Endometrial microvascular endothelial cells (primary cell): ENCODE measurements around the gene IGF1R. TPM values are rescaled to one million over a fixed set of nuclear protein-coding genes. Genes with fewer than 3 reads are reported as not detected.
"Not testable (repeated sequence)": the region's sequence is repeated elsewhere in the genome, so short reads cannot be mapped to it uniquely, and the experiment has no call there.

Source experiments
- in situ Hi-C: cut with HindIII; loops from 2 replicates; pipeline ENCODE4 v1.10.0; 2017; ENCODE audit warnings: low sequenced_read_pairs, low pct_unique_long_range_greater_than_20kb; ENCODE audit errors: inconsistent ontology term
- total RNA-seq: library from RNA; depleted of rRNA; stranded (reverse); fragments of >200 nt; gene quantifications from one replicate; pipeline ENCODE4 v1.2.3, GENCODE V29; 2015; ENCODE audit errors: inconsistent ontology term

IGF1R gene
- total RNA-seq, 1 donor from 2014 or later = 28.8 TPM

DNA sequence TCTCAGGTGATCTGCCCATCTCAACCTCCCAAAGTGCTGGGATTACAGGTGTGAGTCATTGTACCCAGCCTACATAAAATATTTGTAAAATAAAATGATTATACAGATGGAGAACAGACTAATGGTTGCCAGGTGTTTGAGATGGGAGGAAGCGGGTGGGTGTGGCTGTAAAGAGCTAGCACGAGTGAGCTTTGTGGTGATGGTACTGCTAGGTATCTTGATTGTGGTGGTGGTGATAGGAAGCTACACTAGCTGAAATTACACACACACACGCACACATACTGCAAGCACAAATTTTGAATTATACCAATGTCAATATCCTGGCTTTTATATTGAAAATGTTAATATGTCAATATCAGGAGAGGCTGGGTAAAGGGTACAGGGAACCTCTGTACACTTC is 353.9 kb downstream of the IGF1R start:
- in situ Hi-C loops = no loop called here

- in situ Hi-C loops = not testable (repeated sequence)
These were observed 355.0 kb downstream of the IGF1R start for GRCh38 chr15:99003317-99003716.

- in situ Hi-C loops = not testable (repeated sequence)
These were observed 356.9 kb downstream of the IGF1R start for GRCh38 chr15:99004998-99005974.

- in situ Hi-C loops = no loop called here
These were observed 357.8 kb downstream of the IGF1R start for GRCh38 chr15:99006146-99006545.

GRCh38 chr15:99006904-99007495 is 358.7 kb downstream of the IGF1R start:
- in situ Hi-C loops = no loop called here

- in situ Hi-C loops = no loop called here
These were observed 361.5 kb downstream of the IGF1R start for GRCh38 chr15:99009741-99010330.

DNA sequence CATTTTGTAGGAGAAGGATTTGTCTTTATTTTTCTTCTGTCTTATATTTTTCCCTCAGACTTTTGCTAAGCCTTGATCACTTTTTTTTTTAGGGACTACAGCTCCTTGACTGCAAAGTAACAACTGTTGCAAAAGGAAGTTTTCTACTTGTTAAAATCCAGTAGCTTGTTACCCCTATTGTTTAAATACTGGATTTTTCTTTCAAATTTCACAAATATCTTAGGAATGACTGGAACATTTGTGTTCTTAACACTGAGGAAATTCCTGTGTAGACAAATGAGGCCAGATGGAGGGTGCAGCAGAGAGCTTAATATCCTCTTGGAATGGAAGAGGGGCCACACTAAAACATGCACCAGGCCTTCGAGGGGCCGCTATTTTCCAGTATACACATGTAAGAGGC is 362.4 kb downstream of the IGF1R start:
- in situ Hi-C loops = no loop called here
